Middle frontal gyrus (tissue), 1 donor: Measurements from ENCODE around the gene MXRA5.
"Not testable (repeated sequence)": the region's sequence is repeated elsewhere in the genome, so short reads cannot be mapped to it uniquely, and the experiment has no call there.

ENCODE experiments used
- DNase-seq: peaks from one replicate; pipeline ENCODE4 v3.0.0-alpha.2; 2015; ENCODE audit warnings: low spot score; ENCODE audit errors: extremely low spot score

Gene MXRA5

DNA sequence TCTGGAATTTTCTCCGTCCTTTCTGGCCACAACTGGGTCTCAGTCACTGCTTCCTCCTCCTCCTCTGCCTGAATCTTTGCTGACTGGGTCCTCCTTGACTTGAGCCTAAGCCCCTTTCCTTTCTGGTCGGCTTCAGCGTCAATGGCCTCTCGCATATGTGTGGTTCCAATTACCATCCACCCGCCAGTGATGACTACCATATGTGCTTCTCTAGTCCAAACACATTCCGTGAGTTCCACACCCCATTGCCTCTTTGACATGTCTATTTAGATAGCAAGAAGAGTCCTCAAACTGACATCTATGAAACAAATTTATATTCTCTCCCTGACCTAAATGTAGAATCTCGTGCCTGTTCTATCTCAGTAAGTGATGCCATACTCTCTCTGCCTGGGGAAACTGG is 19.8 kb downstream of the MXRA5 start:
- DNase-seq, result no peak

DNA sequence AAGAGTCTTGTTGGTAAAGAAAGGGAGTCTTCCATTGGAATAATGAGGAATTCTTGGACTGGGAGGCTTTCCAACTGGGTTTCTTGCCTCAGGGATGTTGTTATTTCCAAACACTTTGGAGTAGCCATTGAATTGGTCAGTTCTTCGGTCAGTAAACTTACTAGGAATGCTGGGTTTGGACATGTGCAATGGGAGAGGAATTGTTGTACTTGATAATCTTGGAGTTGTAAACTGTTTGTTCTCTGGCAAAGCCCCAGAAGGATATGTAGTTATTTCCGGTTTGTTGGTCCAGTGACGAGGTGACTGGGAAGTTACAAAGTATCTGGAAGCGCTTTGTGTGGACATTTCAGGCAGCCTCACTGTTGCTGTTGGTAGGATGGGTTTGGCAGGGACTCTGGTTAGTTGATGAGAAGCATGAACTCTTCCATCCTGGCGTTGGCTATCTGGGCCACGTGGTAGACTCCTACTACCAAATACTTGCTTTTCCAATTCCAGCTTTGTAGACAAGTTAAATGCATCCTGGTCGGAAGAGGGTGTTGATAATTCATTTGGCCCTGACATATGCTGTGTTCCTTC is 25.9 kb downstream of the MXRA5 start:
- DNase-seq, result no peak

DNA sequence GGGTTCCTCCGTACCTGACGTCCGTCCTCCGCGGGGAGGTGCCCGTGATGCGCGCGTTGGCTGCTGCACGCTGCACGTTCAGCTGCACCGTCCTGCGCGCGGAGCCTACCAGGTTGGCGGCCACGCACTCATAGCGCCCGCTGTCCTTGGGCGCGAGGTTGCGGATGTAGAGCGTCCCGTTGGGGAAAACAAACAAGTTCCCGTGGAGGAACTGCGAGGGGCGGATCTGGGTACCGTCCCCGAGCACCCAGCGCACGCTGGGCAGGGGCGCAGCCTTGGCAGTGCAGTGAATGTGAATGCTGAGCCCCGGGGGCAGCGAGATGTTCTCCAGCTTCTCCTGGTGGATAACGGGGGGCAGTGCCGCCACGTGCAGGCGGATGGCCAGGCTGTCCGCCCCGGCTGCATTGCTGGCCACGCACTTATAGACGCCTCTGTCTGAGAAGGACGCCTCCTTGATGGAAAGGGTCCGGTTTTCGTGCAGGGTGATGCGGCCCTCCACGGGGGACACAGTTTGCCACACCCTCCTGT is 29.2 kb downstream of the MXRA5 start:
- DNase-seq, result no peak

DNA sequence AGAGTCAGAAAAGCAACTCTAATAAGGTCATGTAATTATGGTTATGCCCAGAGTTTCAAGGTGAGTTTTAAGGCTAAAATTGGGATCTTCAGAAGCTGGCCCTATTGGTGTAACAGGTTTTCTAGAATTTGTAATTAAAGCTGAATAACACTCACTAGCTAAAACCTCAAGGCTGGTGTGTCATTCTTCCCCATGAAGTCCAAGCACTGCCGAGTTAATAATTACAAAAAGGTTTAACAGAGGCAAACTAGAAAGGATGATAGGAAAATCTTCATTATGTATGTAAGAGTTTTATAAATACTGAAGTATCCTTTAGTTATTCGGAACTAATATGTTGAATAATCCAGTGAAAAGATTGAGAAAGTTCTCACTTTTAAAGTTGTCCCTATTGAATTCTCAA is 34.3 kb downstream of the MXRA5 start:
- no peak for DNase-seq

DNA sequence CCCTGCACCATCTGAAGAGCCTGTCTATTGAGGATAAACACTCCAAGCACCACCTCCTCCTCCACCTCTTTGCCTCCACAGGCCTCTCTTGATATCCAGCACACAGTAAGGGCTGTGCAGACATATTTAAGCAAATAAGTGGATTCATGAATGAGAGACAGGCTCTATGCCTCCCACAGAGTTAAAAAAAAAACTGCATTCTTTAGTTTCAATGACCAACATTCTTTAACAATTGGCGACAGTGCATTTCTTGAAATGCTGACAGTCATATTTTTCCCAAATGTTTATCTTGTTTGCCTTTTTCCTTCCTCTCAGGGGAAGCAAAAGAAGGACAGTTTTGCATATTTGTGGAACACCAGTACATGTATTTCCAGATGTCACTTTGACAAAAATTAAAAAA is 38.6 kb downstream of the MXRA5 start:
- DNase-seq, result no peak

DNA sequence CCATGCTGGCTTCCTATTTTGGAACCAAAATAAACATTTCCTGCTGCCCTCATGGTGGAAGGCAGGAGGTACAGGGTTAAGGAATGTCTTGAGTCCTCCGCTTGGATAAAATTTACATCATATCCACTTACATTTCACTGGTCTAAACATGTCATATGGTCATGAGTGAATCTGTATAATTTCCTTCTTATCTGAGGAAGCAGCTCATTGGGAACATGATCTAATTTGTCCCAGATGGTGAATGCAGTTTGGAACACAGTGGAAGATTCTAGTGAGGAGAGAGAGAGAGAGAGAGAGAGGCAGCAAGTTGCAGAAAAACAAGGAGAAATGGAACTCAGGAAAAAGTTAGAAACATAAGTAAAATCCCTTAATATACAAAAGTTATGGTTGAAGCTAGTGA is 46.8 kb downstream of the MXRA5 start:
- DNase-seq, result no peak

DNA sequence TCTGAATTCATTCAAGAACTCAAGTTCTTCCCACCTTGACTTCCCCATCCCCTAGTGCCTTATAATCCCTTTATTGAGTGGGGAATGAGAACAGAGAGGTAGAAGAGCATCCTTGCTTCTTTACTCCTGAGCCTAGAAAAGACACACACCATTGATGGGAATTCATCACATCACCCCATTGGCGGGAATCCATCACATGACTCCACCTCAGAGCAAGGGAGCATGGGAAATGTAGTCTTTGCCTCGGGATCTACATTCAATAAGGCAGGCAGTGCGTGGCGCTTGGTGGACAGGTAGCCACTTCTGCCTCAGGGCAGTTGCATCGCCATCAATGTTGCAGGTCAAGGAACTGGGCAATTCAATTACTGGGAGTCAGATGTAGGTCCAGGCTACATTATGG is 50.7 kb downstream of the MXRA5 start:
- no peak for DNase-seq

DNA sequence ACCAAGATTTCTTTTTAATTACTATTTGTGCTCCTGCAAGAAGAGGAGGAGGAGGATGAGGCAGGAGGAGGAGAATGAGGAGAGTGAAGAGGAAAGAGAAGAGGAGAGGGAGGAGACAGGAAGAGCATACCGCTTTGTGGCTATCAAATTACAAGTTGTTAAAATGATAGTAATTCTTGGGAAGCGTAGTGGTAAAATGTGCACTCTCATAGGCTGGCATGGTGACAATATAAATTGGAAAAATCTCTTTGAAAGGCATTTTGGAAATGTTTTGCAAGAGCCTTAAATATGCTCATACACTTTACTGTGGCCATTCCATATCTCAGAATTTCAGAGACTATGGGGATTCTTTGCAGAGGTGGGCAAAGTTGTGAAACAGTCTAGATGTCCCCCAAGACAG is 53.2 kb downstream of the MXRA5 start:
- no peak for DNase-seq

DNA sequence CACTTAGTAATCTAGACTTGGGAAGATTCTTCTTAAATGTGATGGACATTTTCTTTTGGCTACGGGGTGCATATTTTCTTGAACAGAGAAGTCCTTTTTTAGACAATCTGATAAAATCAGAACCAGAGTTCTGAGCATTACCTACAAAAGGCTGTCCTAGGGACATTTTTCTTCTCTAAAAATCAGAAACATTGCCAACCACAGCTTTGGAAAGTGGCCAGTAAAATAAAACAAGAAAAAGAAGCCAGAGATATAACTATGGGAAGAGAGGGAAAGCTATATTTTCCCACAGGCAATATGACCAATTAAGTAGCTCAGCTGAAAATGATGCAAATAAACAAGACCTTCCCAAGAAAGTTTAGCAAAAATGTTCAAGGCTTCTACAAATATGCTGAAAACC is 55.9 kb downstream of the MXRA5 start:
- DNase-seq, result no peak

DNA sequence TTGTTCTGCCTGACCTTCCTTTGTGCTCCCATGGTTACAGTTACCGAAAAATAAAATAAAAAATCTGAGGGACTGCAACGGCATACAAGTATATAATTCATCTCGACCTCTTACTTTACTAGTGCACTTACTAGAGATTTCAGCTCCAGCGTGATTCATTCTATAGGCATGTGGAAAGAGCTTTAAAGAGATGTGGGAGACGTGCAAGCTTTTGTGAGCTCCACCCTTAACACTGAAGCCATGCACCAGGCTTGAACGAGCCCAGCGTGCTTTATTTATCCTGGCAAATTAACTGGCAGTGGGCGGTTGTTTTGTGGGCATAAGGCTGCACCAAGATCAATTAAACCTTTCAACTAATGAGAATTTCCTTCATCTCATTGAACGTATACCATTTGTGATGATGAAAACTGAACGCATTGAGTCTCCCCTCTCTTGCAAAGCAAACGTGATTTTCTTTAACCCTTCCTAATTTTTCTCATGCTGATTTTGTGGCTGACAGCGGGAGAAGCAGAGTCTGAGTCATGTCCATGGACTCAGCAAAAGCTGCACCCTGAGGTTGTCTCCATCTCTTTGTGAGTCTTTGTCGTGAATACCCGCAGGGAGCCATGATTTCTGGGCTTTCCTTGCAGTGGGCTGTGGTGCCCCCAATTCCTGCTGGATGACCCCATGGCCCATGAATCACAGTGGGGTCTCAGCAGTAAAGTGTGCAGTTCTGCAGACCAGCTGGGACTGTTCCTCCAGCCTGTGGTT is 60.1 kb downstream of the MXRA5 start:
- DNase-seq, result no peak

DNA sequence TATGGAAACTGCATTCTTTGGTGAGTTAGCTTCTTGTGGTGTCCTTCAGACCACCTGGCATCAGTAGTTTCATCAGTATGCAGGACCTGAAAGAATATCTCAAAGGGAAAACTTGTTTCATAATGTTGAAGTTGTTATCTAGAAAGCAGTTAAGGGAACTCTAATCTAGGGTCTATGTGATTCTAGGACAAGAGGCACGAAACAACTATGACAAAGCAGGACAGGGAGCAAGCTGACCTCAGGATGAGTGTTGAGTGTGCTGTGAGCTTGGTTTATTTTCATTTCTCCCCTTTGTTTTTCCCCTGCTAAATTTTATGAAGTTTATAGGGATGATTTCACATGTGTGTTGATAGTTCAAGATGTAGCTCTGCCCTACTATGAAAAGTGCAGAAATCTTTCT is 65.7 kb downstream of the MXRA5 start:
- DNase-seq, result no peak

DNA sequence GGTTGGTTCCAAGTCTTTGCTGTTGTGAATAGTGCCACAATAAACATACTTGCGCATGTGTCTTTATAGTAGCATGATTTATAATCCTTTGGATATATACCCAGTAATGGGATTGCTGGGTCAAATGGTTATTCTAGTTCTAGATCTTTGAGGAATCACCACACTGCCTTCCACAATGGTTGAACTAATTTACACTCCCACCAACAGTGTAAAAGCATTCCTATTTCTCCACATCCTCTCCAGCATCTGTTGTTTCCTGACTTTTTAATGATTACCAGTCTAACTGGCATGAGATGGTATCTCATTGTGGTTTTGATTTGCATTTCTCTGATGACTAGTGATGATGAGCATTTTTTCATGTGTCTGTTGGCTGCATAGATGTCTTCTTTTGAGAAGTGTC is 72.8 kb downstream of the MXRA5 start:
- DNase-seq, result not testable (repeated sequence)

DNA sequence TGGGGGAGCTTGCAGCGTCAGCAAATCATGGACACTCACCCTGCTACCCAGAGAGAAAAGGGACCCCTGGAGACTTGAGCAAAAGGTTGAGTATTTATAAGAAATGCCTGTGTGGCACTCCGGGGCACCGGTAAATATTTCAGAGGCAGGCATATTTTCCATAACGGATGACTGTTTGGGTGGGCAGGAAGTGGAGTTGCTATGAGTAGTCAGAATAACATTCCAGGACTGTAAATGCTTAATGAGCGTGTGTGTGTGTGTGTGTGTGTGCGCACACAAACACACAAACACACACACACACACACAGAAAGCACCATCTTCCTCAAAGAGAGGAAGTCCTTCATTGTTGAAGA is 74.6 kb downstream of the MXRA5 start:
- no peak for DNase-seq

DNA sequence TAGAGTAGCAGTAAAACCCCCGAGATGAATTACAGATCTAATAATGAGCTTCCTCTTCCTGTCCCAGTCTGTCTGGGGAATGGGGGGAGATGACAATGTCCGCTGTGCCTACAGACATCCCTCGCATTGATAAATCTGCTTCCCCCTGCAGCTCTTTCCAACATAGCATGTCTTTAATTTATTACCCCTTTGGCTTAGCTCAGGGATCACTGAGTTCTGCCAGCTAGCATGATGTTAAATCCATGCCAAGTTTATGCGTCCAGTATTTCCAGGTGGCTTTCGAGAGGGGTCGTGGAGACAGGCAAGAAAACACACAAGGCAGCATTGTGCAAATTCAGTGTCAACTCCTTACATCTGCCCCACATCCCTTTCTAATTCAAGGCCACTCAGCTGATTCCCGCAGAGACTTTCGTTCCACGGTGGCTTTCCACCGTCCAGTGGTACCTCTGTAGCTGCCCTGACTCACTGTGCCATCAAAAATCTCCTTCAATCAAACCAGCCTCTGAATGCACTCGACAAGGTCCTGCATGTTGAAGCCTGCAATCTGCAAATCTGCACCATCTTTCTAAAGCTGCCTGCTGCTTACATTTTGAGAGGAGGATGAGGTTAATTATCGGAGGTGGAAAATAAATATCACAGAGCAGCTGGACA is 75.1 kb downstream of the MXRA5 start:
- DNase-seq, result no peak

DNA sequence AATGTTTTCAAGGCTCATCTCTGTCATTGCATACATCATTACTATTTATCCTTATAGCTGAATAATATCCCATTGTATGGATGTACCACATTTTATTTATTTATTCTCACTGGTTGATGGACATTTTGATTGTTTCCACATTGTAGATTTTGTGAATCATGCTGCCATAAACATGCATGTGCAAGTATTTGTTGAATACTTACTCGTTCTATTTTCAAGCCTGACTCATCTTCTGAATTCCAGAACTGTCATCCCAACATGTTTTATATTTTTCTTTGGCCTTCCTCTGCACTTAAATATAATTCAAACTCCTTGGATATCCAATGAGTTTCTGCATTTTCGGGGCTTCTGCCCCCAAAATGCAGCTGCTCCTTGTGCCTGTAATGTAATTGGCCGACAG is 77.6 kb downstream of the MXRA5 start:
- no peak for DNase-seq

DNA sequence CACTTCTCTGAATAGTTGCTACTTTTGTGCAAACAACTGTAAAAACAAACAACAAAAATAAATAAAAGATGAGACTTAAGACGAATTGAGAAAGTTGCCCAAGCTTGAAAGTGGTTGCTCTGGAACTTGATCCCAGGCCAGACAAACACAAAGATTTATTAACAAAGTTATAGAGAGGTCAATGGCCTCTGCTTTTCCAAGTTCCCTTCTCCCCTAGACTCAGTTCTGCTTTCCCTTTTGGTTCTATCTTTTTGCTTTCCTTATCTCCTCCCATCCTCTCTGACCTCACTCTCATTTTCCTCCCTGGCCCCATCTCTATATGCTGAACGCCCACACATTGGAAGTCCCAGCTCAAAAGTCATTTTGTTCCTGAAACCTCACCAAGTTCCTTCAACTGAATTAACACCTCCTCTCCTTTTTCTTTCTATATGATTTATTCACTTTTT is 82.7 kb downstream of the MXRA5 start:
- DNase-seq, result no peak

DNA sequence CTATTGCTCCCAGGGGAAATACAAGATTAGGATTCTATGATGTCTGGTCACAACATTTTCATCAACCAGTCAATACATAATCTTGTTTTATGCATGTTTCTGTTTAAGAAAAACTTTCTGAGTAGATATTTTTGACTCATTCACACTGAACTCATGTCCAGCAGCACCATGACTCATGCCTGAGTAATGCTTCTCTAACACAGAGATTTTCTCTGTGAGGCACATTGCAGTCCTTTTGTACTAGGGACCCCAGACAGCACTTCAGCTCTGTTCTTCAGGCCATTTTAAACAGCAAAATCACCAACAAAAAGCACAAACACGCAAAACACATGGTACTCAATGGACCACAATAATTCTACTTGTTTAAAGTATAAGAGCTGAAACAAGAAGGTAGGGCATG is 83.6 kb downstream of the MXRA5 start:
- no peak for DNase-seq
